GM18519 (cell line): ENCODE results near the gene JUP.
"Not testable (repeated sequence)": the region's sequence is repeated elsewhere in the genome, so short reads cannot be mapped to it uniquely, and the experiment has no call there.

Experiments
- ATAC-seq: cut with Tn5 transposase; IDR thresholded peaks from one replicate; pipeline ENCODE4 v1.9.1; 2021; ENCODE audit warnings: mild to moderate bottlenecking, moderate library complexity; ENCODE audit not compliant: unreplicated experiment, low FRiP score

JUP gene

DNA sequence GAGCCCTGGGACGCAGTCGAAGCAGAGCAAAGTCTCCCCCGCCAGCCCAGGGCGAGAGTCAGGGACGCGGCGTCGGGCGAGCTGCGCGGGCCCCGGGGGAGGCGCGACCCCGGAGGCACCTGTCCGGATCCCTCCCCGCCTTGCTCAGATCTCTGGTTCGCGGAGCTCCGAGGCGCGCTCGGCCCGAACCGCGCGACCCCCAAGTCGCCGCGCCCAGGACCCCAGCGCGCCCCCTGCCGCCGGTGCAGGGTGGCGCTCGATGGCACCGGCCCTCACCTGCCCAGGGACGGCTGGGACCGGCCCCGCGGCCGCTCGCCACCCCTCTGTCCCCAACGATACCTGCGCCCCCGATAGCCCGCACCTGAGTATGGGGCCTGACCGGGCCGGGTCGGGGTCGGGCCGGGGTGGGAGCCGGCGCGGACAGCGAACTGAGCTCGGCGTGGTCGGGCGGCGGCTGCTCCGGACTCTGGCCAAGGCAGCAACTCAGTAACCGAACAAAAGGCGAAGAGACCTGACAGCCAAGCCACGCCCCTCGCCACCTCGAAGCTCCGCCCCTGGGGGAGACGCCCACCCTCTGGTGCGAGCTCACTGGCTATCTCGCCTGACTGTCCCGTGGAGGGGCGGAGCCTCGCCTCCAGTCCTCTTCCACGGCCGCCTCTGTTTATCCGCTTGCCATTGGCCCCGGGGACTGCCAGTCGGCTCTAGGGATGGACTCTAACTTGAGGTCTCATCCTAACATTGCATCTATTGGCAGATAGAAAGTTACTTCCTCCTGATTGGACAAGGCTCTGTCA is at the start of gene JUP:
JUP (minus strand) TSS at position 485 of the 794 bp plus-strand sequence. CDS start 14,857 bp downstream, outside the sequence.
- peak; percentile 76 for ATAC-seq

DNA sequence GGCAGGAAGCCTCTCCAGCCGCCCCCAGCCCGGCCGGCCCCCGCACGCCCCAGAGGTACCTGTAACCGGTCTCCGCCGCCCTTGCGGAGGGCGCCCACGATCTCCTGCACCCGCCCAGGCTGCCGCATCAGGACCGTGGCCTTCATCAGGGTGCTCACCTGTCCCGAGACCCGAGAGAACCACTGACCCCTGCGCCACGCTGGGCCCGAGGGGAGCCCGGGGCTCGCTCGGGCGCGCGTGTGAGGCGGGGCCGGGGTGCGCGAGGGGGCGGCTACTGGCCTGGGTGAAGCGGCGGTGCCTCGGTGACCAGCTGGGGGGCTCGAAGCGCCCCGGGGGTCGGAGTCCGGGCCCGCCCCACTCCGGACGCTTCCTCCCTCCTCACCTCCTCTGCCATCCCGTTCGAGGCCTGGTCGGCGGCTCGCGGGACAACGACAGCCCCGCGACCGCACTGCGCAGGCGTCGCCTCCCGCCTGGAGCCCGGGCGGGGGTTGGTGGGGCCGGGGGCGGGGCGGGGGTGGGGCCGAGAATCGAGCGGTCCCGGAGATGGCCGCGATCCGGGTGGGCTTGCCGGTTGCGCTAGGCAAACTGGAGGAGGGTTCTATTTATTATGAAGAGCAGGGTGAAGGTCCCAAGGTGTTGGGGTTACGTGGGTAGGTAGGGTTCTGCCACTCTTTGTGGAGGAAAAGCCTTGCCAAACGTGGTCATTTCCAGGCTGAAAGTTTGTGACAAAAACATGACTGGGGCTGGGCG is 49.5 kb upstream of the JUP start, which contains the start of gene NT5C3B:
NT5C3B (minus strand) TSS at position 433 of the 750 bp plus-strand sequence; CDS start at position 394, 39 bp downstream.
- no peak for ATAC-seq

DNA sequence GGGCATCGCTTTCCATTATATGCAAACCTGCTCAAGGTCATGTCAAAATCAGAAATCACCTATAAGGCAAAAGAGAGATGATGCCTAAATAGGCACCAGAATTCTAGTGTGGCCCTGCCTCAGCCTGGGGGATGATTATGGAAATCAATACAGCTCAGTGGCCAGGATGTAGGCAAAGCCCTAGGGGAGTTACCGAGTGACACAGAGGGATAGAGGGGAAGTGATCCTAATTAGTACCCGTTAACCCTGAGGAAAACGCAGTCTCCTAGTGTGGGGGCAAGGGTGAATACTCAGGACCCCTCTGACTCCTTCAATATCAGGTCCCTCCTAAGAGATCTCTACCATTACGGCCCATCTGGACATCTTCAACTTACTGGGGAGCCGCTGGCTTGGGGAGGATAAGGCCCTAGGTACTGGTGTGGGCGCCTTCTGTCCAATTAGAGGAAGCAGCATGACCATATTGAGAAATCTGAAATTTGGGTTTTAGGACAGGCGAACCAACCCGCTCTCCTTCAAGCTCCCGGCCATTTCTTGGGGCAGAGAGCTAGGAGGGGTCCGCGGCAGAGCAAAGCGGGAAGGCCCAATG is 48.8 kb upstream of the JUP start:
- ATAC-seq: no peak

DNA sequence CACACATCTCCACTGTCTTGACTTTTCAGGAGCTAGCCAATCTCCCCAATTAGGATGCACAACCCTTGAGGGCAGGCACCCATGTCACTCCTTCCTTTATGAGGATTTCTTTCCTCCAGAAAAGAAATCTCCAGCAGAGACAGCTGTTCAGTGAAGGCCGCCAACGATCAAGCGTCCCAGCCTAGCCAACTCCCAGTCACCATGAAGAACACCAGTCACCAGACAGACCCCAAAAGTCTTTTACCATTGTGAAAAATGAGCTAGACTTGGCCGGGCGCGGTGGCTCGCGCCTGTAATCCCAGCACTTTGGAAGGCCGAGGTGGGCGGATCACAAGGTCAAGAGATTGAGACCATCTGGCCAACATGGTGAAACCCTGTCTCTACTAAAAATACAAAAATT is 43.5 kb upstream of the JUP start:
- ATAC-seq: not testable (repeated sequence)

DNA sequence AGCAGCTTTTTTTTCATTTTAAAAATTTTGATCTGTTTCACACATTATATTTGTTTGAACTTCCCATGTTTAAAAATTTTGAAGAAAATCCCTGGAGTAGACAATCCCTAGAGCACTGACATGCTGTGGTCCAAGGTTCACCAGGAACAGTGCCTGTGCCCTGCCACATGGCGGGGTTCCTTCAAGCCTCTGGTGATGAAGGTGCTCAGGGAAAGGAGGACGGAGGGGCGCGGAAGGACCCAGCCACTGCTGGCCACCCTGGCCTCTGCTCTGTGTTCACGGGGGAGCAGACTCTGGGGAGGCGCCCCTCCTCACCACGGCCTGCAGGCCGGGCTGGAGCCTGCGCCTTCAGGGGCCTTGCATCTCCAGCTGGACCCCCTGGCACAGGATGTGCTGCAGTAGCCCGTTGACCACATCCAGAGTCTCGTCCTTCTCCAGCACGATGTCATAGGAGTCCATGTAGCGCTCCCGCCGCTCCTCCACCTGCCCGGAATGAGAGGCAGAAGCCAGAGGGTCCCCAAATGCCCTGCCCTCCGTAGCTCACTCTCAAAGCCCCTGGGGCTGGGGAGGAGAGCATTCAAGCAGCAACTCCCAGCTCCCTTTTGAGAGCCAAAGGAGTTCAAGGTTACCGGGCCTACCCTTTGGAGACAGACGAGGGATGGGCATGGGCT is 38.8 kb upstream of the JUP start:
- no peak for ATAC-seq

DNA sequence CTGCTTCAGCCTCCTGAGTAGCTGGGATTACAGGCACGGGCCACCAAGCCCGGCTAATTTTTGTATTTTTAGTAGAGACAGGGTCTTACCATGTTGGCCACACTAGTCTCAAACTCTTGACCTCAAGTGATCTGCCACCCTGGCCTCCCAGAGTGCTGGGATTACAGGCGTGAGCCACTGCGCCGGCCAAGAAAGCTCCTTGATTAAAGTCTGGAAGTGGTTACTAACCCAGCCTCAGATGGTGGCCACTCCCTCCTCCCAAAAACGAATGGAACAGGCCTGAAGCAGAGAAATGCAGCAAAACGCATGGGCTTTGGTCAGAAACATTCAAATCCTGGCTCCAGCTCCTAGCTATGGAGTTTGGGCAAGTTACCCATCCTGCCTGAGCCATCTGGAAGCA is 37.6 kb upstream of the JUP start:
- no peak for ATAC-seq

DNA sequence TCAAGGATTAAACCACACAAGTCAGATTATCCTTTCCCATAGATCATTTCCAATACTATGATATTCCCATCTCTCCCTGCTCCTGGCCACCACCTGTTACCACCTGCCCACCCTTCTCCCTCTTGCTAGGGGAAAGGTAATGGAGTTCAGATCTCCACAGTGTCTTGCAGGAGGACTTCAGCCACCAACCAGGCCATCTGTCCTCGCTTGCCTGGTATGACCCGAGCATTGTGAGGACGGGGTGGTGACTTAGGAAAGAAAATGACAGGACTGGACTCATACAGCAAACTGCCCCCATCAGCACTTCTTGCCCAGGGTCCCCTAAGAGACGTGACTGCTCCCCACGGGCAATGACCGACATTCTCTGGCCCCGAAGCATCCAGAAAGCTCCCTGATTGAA is 37.1 kb upstream of the JUP start:
- ATAC-seq: no peak

DNA sequence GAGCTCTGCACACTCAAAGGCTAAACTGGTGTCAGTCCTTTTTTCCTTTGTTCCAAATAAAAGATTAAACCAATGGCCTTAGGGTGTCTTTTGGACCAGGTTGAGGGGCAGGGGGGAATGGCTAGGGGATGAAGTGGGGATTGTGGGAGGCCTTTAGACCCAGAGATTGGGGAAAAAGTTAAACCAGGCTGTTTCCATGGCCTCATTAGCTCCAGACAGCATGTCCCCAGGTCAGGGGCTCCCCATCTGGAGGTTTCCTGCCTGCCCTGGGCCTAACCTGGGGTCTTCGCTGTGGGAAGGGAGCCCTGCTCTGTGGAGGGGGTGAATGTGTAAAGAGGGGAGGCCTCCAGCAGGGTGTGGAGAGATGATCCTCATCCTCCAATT is 36.6 kb upstream of the JUP start:
- ATAC-seq: no peak

DNA sequence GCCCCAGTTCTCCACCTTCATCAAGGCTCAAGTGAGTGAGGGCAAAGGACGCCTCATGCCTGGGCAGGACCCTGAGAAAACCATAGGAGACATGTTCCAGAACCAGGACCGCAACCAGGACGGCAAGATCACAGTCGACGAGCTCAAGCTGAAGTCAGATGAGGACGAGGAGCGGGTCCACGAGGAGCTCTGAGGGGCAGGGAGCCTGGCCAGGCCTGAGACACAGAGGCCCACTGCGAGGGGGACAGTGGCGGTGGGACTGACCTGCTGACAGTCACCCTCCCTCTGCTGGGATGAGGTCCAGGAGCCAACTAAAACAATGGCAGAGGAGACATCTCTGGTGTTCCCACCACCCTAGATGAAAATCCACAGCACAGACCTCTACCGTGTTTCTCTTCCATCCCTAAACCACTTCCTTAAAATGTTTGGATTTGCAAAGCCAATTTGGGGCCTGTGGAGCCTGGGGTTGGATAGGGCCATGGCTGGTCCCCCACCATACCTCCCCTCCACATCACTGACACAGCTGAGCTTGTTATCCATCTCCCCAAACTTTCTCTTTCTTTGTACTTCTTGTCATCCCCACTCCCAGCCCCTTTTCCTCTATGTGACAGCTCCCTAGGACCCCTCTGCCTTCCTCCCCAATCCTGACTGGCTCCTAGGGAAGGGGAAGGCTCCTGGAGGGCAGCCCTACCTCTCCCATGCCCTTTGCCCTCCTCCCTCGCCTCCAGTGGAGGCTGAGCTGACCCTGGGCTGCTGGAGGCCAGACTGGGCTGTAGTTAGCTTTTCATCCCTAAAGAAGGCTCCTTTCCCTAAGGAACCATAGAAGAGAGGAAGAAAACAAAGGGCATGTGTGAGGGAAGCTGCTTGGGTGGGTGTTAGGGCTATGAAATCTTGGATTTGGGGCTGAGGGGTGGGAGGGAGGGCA is 36.0 kb upstream of the JUP start:
- no peak for ATAC-seq

DNA sequence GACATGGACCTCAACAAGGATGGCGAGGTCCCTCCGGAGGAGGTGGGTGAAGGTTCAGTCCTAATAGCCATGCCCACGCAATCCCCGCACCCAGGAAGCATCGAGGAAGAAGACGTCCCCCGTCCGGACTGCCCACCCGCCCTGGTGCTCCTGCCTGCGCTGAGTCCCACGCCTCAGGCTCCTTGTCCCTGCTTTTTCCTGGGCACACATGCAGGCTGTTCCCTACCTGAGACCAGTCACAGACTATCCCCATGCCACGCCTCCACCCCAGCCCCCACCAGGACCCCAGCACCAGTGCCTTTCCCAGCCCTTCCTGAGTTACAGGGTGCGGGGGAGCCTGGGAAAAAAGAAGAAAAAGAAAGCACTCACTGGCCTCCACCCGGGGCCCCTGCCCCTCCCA is 35.3 kb upstream of the JUP start:
- ATAC-seq: no peak

DNA sequence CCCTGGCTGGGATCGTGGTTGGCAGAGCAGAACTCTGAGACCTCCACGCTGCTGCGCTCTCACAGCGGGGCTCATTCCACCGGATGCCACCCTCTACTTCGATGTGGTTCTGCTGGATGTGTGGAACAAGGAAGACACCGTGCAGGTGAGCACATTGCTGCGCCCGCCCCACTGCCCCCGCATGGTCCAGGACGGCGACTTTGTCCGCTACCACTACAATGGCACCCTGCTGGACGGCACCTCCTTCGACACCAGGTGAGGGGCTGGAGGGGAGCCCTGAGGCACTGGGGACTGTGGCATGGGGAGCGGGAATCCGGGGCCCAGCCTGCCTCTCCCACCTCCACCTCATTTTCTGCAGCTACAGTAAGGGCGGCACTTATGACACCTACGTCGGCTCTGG is 31.5 kb upstream of the JUP start:
- ATAC-seq: no peak

DNA sequence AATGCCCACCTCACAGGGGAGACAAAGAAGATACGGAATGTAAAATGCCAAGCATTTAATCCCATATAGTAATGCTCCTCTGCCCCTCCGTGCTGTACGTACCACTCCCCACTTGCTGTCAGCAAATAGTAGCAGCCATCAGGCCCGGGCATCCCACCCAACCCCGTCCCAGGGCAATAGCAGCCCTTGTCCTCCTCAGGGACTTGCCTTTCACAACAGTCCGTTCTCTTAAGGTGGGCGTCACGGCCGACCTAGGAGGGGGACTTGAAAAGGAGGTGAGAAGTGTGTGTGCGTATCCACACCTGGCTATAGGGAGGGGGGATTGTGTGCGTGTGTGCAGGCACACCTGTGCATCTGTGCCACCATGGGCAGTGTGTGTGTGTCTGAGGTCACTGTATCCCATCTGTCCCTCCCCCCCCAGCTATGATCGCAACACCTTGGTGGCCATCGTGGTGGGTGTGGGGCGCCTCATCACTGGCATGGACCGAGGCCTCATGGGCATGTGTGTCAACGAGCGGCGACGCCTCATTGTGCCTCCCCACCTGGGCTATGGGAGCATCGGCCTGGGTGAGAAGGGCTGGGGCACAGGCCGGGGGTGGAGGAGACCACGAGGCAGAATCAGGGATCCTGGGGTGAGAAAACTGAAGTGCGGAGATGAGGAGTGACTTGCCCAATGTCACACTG is 30.3 kb upstream of the JUP start:
- ATAC-seq: no peak

DNA sequence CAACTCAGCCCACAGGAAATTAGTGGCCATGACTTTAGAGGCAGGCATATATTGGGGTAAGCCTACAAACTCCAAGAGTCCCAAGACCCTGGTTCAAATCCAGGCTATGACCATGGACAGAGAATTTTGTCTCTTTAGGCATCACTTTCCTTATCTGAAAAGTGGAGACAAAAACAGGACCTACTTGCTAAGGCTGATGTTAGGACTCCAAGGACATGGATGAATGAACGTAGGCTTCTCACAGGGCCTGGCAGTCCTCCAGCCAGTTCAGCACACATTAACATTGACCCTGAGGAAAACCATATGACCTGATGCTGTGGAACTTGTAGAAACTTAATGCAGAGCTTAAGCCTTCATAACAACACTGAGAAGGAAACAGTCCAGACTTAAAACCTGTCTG is 27.7 kb upstream of the JUP start:
- no peak for ATAC-seq

DNA sequence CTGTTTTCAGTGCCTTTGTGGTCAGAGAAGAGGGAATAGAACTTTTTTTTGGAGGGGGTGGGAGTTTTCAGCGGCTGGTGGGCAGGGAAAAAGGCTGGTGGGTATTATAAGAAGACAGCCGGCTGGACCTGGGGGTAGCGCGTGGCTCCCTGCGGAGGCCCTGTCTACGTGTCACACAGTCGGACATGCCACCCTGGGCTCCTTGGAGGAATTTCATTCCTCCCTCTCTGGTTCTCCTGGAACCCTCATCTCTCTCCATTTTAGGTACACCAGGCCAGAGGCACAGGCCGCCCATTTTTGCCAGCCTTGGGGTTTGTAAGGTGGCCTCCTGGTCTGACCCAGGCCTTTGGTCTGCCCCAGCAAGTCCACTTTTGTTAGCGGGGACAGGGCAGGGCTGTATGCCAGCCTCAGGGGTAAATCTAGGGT is 27.2 kb upstream of the JUP start:
- no peak for ATAC-seq

DNA sequence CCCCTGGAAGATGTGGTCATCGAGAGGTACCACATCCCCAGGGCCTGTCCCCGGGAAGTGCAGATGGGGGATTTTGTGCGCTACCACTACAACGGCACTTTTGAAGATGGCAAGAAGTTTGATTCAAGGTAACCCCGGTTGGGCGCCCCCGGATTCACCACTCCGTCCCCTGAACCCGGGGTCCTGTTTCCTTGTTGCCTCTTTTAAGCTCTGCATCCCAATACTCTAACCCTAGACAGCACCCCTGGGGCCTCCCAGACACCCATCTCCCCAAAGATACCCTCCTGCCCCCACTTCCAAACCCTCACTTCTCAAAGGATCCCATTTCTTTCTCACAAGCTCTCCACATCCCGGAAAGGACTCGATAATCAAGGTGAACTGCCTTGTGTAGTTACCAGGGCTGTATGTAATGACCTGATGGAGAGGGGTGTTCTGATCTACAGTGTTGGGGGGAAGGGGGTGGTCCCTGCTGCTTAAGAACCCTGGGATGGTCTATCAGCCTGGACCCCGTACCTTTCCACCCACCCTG is 26.7 kb upstream of the JUP start:
- no peak for ATAC-seq

DNA sequence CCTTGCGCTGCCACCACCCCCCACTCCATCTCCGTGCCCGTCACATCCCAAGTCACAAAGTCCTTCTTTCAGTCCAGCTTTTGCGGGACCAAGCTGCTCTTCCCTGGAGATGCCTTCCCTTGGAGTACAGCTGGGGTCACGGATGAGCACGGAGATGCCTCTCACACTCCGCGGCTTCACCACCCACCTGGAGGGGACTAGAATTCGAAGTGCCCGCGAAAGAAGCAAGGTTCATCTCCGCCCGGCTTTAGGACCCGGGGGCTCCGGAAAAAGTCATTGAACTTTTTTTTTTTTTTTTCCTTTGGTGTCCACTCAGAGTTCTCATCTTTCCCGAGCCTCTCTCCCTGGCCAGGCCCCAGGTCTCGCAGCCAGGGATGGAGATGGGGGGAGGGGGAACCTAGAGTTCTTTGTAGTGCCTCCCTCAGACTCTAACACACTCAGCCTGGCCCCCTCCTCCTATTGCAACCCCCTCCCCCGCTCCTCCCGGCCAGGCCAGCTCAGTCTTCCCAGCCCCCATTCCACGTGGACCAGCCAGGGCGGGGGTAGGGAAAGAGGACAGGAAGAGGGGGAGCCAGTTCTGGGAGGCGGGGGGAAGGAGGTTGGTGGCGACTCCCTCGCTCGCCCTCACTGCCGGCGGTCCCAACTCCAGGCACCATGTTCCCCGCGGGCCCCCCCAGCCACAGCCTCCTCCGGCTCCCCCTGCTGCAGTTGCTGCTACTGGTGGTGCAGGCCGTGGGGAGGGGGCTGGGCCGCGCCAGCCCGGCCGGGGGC is 26.1 kb upstream of the JUP start, which contains the start of gene FKBP10:
FKBP10 (plus strand) TSS at position 624 of the 771 bp plus-strand sequence; CDS start at position 655, 31 bp downstream.
- no peak for ATAC-seq

DNA sequence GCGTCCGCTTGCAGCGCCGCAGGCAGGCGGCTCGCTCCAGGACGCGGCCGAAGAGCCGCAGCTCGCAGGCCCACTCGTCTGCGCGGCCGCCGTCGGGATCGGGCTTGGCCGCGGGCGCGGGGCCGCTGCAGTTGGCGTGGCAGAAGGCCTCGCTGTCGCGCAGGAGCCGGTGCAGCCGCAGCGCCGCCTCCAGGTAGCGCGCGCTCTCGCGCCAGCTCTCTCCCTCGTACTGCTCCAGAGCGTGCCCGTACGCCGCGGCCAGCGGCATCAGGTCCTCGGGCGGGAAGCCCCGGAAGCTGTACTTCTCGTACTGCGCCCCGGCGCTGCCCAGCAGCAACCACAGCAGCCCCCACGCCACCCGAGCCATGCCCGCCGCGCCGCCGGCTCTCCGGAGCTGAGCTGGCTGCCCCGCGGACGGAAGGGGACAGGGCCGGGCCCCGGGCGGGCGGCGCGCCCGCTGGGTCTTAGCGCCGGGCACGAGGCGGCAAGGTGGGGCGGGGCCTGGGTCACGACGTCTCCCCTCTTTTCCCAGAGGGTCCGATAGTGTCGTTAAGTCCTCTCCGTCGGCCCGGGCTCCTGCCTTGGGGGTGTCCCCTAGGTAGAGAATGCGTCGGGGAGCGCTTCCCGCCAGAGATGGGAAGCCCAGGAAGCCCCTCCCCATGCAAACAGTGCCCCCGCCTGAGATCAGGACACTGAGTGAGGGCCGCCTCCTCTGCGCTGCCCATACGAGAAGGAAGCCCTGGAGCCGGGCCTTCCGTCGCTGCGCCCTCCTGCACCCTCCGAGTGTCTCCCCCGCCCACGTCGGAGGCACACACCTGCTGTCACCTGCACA is 25.3 kb upstream of the JUP start, which contains the start of gene P3H4:
P3H4 (minus strand) TSS at position 401 of the 832 bp plus-strand sequence; CDS start at position 367, 34 bp downstream.
- no peak for ATAC-seq
